ENCODE data around the gene VAV2.

DNA sequence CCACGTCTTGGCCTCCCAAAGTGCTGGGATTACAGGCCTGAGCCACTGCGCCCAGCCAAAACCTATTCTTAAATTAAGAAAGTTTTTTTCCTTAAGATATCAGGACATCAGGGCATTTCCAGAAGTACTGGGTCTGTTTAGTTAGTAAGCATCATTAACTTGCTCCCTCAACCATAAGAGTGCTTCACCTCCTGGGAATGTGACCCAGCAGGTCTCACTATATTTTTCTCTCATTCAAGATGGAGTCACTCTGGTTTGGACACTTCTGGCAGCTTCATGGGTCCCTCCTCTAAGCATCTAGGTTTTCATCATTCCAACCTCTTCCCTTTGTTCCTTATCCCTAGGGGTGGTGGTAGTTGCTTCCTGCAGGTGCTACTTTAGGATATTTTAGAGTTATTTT is 22.8 kb upstream of the VAV2 start:
- TF ChIP-seq FOXM1 (IDR thresholded peaks at IDR 0.05; ENCODE audit: borderline replicate concordance, low read depth) (no peak), TAF1 (IDR thresholded peaks at IDR 0.05; ENCODE audit: low read depth) (no peak), TCF12 (IDR thresholded peaks at IDR 0.05; ENCODE audit: low read depth) (no peak)
